H1 (cell line): ENCODE results near the gene PLGRKT. TPM values are rescaled to one million over a fixed set of nuclear protein-coding genes. Genes with fewer than 3 reads are reported as not detected.

Experiments
- polyA plus RNA-seq, 7 experiments: library from polyadenylated mRNA; depleted of rRNA in 3 of 7; stranded (reverse) in 5 of 7; unstranded in 2 of 7; fragments of >200 nt in 5 of 7; fragments of 200-250 nt in 2 of 7; gene quantifications; 1 replicate in 5 of 7; 2 replicates in 1 of 7; 4 replicates in 1 of 7; pipeline versions ENCODE4 v1.2.1 to v1.2.3, GENCODE V29; 2011 to 2013; ENCODE audit warnings: missing spikeins in 2 of 7, mixed read lengths in 2 of 7
- small RNA-seq: library from polyadenylated mRNA; stranded (forward); fragments of <200 nt; extraction: miRNeasy Mini kit (QIAGEN cat#:217004); gene quantifications from one replicate; pipeline ENCODE3, GENCODE V24; 2013; ENCODE audit not compliant: insufficient read depth
- total RNA-seq: library from RNA; stranded (reverse); fragmentation: NEBNext Ultra II Directional; extraction: Animal tissue kit (Norgen Biotek cat#: 25700); gene quantifications from 2 replicates; pipeline ENCODE4 v1.2.1, GENCODE V29; 2021

Gene PLGRKT
- total and polyA plus RNA-seq, 2 of the 8 experiments (the other 6 are each of a cell fraction or from before 2014, with no cell fraction given): 5.4 to 15.7 TPM

Small RNA genes lying within 50 kb of the gene (small RNA-seq; reads per million reads assigned to genes)
- gene AL135786.1 (not detected), gene HMGN2P31 (not detected)

Other genes with a start within 250 kb of the PLGRKT start
- gene INSL4, start 206.5 kb downstream of the PLGRKT start, total RNA-seq: not detected in 2 replicates
- gene INSL4, start 206.5 kb downstream of the PLGRKT start, polyA plus RNA-seq (2011; rRNA removed): not detected in 2 replicates
- gene RLN2, start 133.2 kb downstream of the PLGRKT start, total RNA-seq: 4.5 and 4.7 TPM in 2 replicates
- 2.5 and 6.0 TPM in 2 replicates for gene RLN2, start 133.2 kb downstream of the PLGRKT start, polyA plus RNA-seq (2011; rRNA removed)
- 0.80 and 1.3 TPM in 2 replicates for gene RLN1, start 98.0 kb downstream of the PLGRKT start, total RNA-seq
- 0.30 and 0.51 TPM in 2 replicates for gene RLN1, start 98.0 kb downstream of the PLGRKT start, polyA plus RNA-seq (2011; rRNA removed)
- gene CD274, start 12.6 kb upstream of the PLGRKT start, total RNA-seq: 0.15 TPM in 1 of 2 replicates, not detected in the other
- gene CD274, start 12.6 kb upstream of the PLGRKT start, polyA plus RNA-seq (2011; rRNA removed): 0.08 TPM in 1 of 2 replicates, not detected in the other
- gene PDCD1LG2, start 72.6 kb upstream of the PLGRKT start, total RNA-seq: not detected in 2 replicates
- not detected in 2 replicates for gene PDCD1LG2, start 72.6 kb upstream of the PLGRKT start, polyA plus RNA-seq (2011; rRNA removed)
- gene RIC1, start 191.2 kb upstream of the PLGRKT start, total RNA-seq: 24.5 and 25.6 TPM in 2 replicates
- gene RIC1, start 191.2 kb upstream of the PLGRKT start, polyA plus RNA-seq (2011; rRNA removed): 10.1 and 10.7 TPM in 2 replicates